ENCODE results near the gene LMAN1L.

Gene LMAN1L

GRCh38 chr15:74872702-74873035, 60.0 kb downstream of the LMAN1L start:
- DNase-seq (ENCODE audit: low read depth) = no peak
- peak overlapping the region; percentile 68 for H3K4me3 ChIP-seq (ENCODE audit: low read depth, low read length)

DNA sequence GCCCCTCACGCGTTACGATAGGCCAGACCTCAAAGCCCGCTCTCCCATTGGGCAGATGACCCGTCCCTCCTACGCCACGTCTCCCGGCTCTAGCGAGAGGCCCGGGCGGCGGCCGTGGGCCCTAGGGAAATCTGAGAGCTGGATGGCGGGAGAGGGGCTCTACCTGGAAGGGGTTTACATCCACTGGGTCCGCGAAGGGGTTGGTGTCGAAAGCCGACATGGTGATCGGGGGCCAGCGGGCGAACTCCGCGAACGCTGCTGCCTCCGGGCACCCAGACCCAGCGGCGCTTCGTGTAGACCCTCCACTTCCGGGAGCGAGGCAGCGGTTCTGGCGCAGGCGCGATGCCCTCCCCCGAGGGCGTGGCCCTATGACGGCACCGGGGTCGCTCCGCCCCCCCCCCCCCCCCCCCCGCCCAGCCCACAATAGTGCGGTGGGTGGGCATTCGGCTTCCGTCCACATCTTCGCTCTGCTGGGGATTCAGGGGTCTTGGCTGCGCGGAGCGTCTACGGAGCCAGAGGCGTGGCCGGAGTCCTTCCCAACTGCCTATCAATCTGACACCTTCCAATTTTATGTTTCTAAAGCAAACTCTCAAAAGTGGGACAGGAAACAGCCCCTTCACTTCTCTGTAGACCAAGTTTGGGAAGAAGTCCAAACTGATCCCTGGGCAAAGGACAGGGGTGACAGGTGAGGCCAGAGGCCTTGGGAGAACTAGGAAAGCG, 60.6 kb downstream of the LMAN1L start, which contains the start of gene SCAMP2:
Gene SCAMP2, minus strand, starts transcription at position 330 of the 720 bp plus-strand sequence. Its CDS starts 110 bp downstream, at position 220.
- DNase-seq (ENCODE audit: low read depth) = peak; percentile 87
- peak within 1 kb of the TSS; percentile 68 for H3K4me3 ChIP-seq (ENCODE audit: low read depth, low read length)

DNA sequence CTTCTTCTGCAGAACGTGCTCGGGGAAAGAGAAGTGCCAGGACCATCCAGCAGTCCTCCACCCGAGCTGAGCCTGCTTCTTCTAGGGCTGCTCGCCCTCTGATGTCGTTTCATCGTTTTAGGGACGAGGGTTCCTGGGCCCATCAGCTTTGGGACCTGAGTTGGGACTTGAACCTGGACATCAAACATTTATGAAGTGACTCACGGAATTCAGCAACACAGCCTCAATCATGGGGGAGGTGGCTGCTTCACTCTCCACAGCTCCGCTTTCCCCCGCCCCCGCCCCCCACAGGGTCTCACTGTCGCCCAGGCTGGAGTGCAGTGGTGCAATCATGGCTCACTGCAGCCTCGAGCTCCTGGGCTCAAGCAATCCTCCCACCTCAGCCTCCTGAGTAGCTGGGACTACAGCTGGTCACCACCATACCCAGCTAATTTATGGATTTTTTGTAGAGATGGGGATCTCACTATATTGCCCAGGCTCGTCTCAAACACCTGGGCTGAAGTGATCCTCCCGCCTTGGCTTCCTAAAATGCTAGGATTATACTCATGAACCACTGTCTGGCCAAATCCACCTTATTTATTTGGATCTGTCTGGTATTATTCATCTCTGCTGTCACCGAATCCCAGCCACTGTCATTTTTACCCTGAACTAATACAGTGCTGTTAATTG, 61.3 kb downstream of the LMAN1L start:
- DNase-seq (ENCODE audit: low read depth) = no peak
- peak overlapping the region; percentile 68 for H3K4me3 ChIP-seq (ENCODE audit: low read depth, low read length)
